ENCODE measurements around the gene ELF2.
"Not testable (repeated sequence)": the region's sequence is repeated elsewhere in the genome, so short reads cannot be mapped to it uniquely, and the experiment has no call there.

Gene ELF2

DNA sequence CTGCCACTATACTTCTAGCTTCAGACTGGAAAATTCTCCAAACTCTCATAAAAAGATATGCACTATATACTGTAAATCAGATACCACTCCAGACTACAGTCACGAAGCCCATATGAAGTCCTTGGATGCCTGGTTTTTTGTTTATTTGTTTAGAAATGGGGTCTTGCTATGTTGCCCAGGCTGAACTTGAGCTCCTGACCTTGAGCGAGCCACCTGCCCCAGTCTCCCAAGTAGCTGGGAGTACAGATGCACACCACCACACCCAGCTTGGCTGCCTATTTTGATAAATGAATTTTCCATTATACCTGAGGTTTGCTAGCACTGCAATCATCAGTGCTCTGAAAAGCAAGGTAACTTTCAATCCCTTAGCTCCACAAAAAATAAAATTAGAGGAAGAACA lies 53.1 kb downstream of the ELF2 start:
- peaks cover 0 to 88% (median 33%) of the 10 kb centered on the region in 11 experiments; a peak in 19 of 22 replicates for H3K36me3 ChIP-seq
- peaks cover 0 to 91% (median 0%) of the 10 kb centered on the region in 11 experiments; a peak in 4 of 22 replicates for H4K20me1 ChIP-seq
- H3K27me3 ChIP-seq = no peaks in the 10 kb centered on the region
- no peak overlapping the region for H3K9ac ChIP-seq
- no peak for TF ChIP-seq Cebpa-rat (IDR thresholded peaks at IDR 0.05)
- H3K4me2 ChIP-seq = no peak overlapping the region
- H3K27ac ChIP-seq = no peak overlapping the region
- H3K4me3 ChIP-seq = no peak overlapping the region
- no peaks in the 10 kb centered on the region for H3K9me3 ChIP-seq (replicated peaks in 1 of 11)
- no peaks in the 10 kb centered on the region for H3K4me1 ChIP-seq

DNA sequence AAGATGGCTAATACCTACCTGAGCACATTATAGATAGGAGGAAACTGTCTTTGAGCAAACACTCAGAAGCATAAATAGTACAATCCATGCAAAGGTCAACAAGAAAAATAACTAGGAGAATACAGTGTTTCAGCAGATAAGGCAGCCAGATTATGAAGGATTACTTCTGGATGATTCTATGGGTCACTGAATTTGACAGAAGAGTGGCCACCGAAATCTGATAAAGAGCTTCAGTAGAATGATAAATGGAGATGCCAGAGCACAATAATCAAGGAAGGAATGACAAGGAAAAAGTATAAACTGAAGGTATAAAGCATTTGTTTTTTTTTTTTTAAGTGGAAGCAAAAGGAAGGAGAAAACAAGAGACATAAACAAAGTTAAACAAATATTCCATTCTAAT lies 58.7 kb downstream of the ELF2 start:
- TF ChIP-seq Cebpa-rat (IDR thresholded peaks at IDR 0.05) = no peak
- H3K27me3 ChIP-seq = no peaks in the 10 kb centered on the region
- no peak overlapping the region for H3K9ac ChIP-seq
- H3K4me1 ChIP-seq = no peaks in the 10 kb centered on the region
- peaks cover 0 to 53% (median 0%) of the 10 kb centered on the region in 11 experiments; a peak in 3 of 22 replicates for H4K20me1 ChIP-seq
- peaks cover 20 to 95% (median 58%) of the 10 kb centered on the region in 11 experiments; a peak in 21 of 22 replicates for H3K36me3 ChIP-seq
- H3K9me3 ChIP-seq (replicated peaks in 1 of 11) = peaks cover 0 to 5% (median 0%) of the 10 kb centered on the region in 11 experiments; a peak in 5 of 22 replicates
- no peak overlapping the region for H3K27ac ChIP-seq
- no peak overlapping the region for H3K4me2 ChIP-seq
- H3K4me3 ChIP-seq = no peak overlapping the region

DNA sequence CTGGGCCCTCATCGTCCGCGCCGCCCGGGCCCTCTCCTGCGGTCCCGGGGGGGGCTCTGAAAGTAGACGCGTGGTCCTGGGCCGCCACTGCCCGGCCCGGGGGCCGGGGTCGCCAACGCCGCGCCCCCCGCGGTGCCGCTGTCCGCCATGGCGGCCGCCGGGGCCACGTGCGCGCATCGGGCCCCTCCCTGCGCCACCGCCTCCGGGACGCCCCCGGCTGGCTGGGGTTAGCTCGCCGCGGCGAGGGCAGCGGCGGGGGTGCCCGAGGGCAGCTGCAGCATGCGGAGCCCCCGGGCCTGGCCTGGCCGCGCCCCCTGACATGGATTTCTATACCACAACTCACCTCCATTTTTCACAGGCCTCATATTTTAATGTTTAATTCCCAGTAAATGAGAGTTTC lies 61.8 kb downstream of the ELF2 start:
- no peak for TF ChIP-seq Cebpa-rat (IDR thresholded peaks at IDR 0.05)
- Histone ChIP-seq H3K27ac (no peak overlapping the region), H4K20me1 (peaks cover 0 to 55% (median 0%) of the 10 kb centered on the region in 11 experiments; a peak in 3 of 22 replicates), H3K4me1 (no peaks in the 10 kb centered on the region), H3K36me3 (peaks cover 20 to 85% (median 44%) of the 10 kb centered on the region in 11 experiments; a peak in 21 of 22 replicates), H3K9ac (no peak overlapping the region), H3K27me3 (no peaks in the 10 kb centered on the region), H3K9me3 (replicated peaks in 1 of 11) (peaks cover 0 to 5% (median 0%) of the 10 kb centered on the region in 11 experiments; a peak in 5 of 22 replicates), H3K4me3 (no peak overlapping the region), H3K4me2 (no peak overlapping the region)

DNA sequence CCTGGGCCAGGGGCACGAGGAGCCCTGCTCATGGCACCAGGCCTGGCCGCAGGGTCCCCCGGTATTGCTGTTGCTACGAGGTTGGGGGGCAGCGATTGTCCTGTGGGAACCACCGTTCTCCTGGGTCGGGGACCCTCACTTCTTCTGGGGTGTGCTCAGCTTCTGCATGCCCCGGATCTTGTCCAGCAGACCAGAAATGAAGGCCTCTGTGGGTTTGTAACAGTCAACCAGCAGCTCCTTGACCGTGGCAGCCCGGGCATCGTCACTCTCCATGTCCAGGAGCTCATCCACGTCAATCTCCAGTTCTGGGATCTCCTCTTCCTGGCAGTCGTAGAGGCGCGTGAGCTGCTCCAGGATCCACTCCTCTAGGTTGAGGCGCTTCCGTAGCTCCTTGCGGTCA lies 62.2 kb downstream of the ELF2 start:
- not testable (repeated sequence) for H3K9ac ChIP-seq; H3K4me1 ChIP-seq; H3K27ac ChIP-seq; H3K4me3 ChIP-seq; H3K27me3 ChIP-seq; H3K9me3 ChIP-seq (replicated peaks in 1 of 11); H3K4me2 ChIP-seq
- H4K20me1 ChIP-seq = peaks cover 0 to 54% (median 0%) of the 10 kb centered on the region in 11 experiments; a peak in 3 of 22 replicates
- H3K36me3 ChIP-seq = peaks cover 20 to 84% (median 41%) of the 10 kb centered on the region in 11 experiments; a peak in 21 of 22 replicates

DNA sequence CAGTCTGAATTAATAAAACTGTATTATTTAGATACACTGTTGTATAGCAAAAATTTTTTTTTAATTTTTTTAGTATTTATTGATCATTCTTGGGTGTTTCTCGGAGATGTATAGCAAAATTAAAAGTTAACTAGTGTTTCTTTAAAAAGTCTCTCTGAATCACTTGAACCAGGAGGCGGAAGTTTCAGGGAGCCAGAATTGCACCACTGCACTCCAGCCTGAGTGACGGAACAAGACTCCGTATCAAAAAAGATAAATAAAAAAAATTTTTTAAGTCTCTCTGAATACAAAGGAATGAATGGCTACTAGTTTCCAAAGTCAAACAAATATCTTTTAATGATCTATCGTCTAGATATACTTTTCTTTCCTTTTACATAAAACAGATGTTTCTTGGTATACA lies 64.4 kb downstream of the ELF2 start:
- H4K20me1 ChIP-seq = peaks cover 0 to 52% (median 0%) of the 10 kb centered on the region in 11 experiments; a peak in 2 of 22 replicates
- H3K4me3 ChIP-seq = no peak overlapping the region
- no peak overlapping the region for H3K9ac ChIP-seq
- H3K27ac ChIP-seq = no peak overlapping the region
- H3K27me3 ChIP-seq = no peaks in the 10 kb centered on the region
- no peak overlapping the region for H3K4me2 ChIP-seq
- no peak for TF ChIP-seq Cebpa-rat (IDR thresholded peaks at IDR 0.05)
- H3K9me3 ChIP-seq (replicated peaks in 1 of 11) = peaks cover 0 to 5% (median 0%) of the 10 kb centered on the region in 11 experiments; a peak in 5 of 22 replicates
- peaks cover 20 to 73% (median 31%) of the 10 kb centered on the region in 11 experiments; a peak in 21 of 22 replicates for H3K36me3 ChIP-seq
- H3K4me1 ChIP-seq = no peaks in the 10 kb centered on the region

DNA sequence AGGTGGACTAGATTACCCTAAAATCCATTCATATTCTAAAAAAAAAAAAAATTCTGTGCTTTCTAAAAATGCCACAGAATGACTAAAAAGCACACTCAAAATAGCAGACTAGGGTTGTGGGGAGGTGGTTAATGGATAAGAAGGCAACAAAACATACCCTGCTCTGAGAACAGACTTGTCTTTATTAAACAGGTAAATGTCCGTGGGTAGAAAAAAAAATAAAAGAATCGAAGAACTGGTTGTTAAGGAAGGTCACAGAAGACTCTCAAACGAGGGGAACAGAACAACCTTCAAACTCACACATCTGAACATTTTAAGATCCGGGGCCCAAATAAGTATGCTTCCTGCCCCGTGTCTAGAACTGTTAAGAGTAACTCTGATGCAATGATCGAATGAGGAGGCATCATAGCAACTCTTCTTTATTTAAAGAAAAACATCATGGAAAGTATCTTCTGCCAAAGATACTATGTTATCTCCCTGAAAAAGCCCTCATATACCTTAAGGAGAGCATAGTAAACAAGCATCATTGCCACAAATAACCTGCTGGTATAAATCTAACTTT lies 68.4 kb downstream of the ELF2 start:
- no peak for TF ChIP-seq Cebpa-rat (IDR thresholded peaks at IDR 0.05)
- no peak overlapping the region for H3K27ac ChIP-seq
- H3K36me3 ChIP-seq = peaks cover 0 to 54% (median 5%) of the 10 kb centered on the region in 11 experiments; a peak in 11 of 22 replicates

DNA sequence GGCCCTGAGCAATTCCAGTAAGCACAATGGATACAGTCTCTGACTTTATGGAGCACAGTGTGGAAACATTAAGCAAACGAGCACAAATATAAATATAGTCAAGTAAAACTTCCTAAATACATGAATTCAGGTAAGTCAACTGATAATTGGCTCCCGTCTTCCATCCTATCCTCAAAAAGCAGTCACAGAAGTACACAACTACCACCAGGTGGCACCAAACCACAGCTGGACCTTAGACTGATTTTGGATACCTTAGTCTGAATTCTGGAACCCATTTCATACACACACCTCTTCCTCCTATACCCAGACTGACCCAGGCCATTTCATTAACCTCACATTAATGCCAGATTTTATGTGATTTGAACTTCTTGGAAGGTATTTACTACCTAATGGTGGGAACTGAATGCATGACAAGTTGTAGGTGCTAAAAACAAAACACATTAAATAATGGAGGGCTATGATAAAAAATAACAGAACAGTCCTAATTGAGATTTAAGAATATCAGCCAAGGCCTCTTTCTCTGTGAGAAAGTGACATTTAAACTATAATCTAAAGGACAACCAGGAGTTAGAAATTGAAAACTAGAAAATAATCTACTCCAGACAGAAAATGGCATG lies 77.5 kb downstream of the ELF2 start:
- H3K27ac ChIP-seq = no peak overlapping the region
- H3K4me3 ChIP-seq = no peak overlapping the region
- H4K20me1 ChIP-seq = peaks cover 0 to 58% (median 0%) of the 10 kb centered on the region in 11 experiments; a peak in 6 of 22 replicates
- peaks cover 0 to 28% (median 5%) of the 10 kb centered on the region in 11 experiments; a peak in 7 of 22 replicates for H3K36me3 ChIP-seq
- no peak overlapping the region; a peak in 1 of 22 replicates for H3K9ac ChIP-seq
- H3K4me2 ChIP-seq = no peak overlapping the region
- no peak for TF ChIP-seq Cebpa-rat (IDR thresholded peaks at IDR 0.05)
- no peaks in the 10 kb centered on the region for H3K4me1 ChIP-seq
- H3K9me3 ChIP-seq (replicated peaks in 1 of 11) = no peaks in the 10 kb centered on the region
- H3K27me3 ChIP-seq = no peaks in the 10 kb centered on the region

More for the DNA sequence above, 68.4 kb downstream of the ELF2 start:
- no peak overlapping the region for H3K9ac ChIP-seq
- H3K9me3 ChIP-seq (replicated peaks in 1 of 11) = no peaks in the 10 kb centered on the region
- H3K4me2 ChIP-seq = no peak overlapping the region
- no peak overlapping the region for H3K4me3 ChIP-seq
- H4K20me1 ChIP-seq = peaks cover 0 to 78% (median 0%) of the 10 kb centered on the region in 11 experiments; a peak in 2 of 22 replicates
- no peaks in the 10 kb centered on the region for H3K27me3 ChIP-seq
- H3K4me1 ChIP-seq = no peaks in the 10 kb centered on the region

DNA sequence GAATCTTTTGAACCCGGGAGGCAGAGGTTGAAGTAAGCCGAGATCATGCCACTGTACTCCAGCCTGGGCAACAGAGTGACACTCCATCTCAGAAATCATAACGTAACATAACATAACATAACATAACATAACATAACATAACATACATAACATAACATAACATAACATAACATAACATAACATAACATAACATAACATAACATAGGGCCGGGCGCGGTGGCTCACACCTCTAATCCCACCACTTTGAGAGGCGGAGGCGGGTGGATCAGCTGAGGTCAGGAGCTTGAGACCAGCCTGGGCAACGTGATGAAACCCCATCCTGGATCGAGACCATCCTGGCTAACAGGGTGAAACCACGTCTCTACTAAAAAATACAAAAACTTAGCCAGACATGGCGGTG lies 84.7 kb downstream of the ELF2 start:
- TF ChIP-seq Cebpa-rat (IDR thresholded peaks at IDR 0.05) = no peak
- no peak overlapping the region for H3K27ac ChIP-seq
- no peak overlapping the region for H3K9ac ChIP-seq
- peaks cover 0 to 39% (median 4%) of the 10 kb centered on the region in 11 experiments; a peak in 9 of 22 replicates for H3K36me3 ChIP-seq
- no peak overlapping the region for H3K4me3 ChIP-seq
- H4K20me1 ChIP-seq = peaks cover 0 to 30% (median 0%) of the 10 kb centered on the region in 11 experiments; a peak in 2 of 22 replicates
- peaks cover 0 to 8% (median 4%) of the 10 kb centered on the region in 10 experiments; a peak in 6 of 20 replicates for H3K4me1 ChIP-seq
- no peak overlapping the region for H3K4me2 ChIP-seq
- H3K27me3 ChIP-seq = no peaks in the 10 kb centered on the region
- H3K9me3 ChIP-seq (replicated peaks in 1 of 11) = no peaks in the 10 kb centered on the region

DNA sequence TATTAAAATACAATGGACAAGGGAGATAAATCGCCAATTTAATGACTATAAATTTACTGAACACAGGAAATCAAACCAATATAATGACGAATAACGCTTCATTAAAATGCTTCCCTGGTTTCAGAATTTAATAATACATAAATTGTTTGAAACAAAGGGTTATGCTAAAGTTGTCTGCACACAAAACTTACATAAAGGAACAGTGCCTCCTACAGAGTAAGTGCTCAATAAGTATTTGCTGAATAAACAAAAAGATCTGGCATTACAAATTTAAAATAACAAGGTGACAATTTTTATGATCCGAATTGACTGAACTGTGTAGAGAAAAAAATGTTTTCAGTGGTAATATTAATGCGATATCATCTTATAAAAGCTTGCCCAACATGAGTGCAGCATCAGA lies 91.9 kb downstream of the ELF2 start:
- TF ChIP-seq Cebpa-rat (IDR thresholded peaks at IDR 0.05) = no peak
- H3K9me3 ChIP-seq (replicated peaks in 1 of 11) = no peaks in the 10 kb centered on the region
- peaks cover 29 to 43% (median 34%) of the 10 kb centered on the region in 10 experiments for H3K4me1 ChIP-seq
- H3K27me3 ChIP-seq = no peaks in the 10 kb centered on the region
- peaks cover 18 to 57% (median 25%) of the 10 kb centered on the region in 11 experiments; a peak in 19 of 22 replicates for H4K20me1 ChIP-seq
- peak overlapping the region; percentile 79 to 96 (median 90); a peak in 19 of 20 replicates for H3K4me3 ChIP-seq
- H3K4me2 ChIP-seq = peak overlapping the region; percentile 71 to 94 (median 84); a peak in 20 of 22 replicates
- H3K27ac ChIP-seq = peak overlapping the region in 10 of 11 experiments; percentile 88 to 98 (median 96); a peak in 19 of 22 replicates
- peak overlapping the region; percentile 85 to 97 (median 92); a peak in 16 of 22 replicates for H3K9ac ChIP-seq
- H3K36me3 ChIP-seq = peaks cover 0 to 19% (median 4%) of the 10 kb centered on the region in 11 experiments; a peak in 5 of 22 replicates
